Sigmoid colon (tissue), 4 donors: ENCODE measurements around the gene CFAP54.
A peak's percentile ranks its signal among the peaks of the same experiment; 100 is the strongest.

Experiments used
- EP300 ChIP-seq, 4 donors: sonication (generic); formaldehyde crosslinking; IDR thresholded peaks; one replicate each; pipeline ENCODE4 v1.6.1; 2017; ENCODE audit warnings: antibody characterized with exemption in 4 of 4
- POLR2A ChIP-seq, 2 donors: fragments of 450-650 bp; IDR thresholded peaks; one replicate each; pipeline ENCODE4 v1.6.1; 2016; ENCODE audit warnings: antibody characterized with exemption in 2 of 2, mild to moderate bottlenecking in 2 of 2, moderate library complexity in 2 of 2
- POLR2AphosphoS5 ChIP-seq, 4 donors: sonication (generic); formaldehyde crosslinking; IDR thresholded peaks; one replicate each; pipeline ENCODE4 v1.6.1; 2017; ENCODE audit warnings: antibody characterized with exemption in 4 of 4
- TF ChIP-seq, protein P1 (sequence below), 4 experiments: fragments of 450-650 bp in 3 of 4; fragments of 200-600 bp in 1 of 4; IDR thresholded peaks; one replicate each; pipeline ENCODE4 v1.5.1; 2016 to 2019; ENCODE audit warnings: antibody characterized with exemption in 4 of 4, mild to moderate bottlenecking in 3 of 4, moderate library complexity in 2 of 4

DNA sequence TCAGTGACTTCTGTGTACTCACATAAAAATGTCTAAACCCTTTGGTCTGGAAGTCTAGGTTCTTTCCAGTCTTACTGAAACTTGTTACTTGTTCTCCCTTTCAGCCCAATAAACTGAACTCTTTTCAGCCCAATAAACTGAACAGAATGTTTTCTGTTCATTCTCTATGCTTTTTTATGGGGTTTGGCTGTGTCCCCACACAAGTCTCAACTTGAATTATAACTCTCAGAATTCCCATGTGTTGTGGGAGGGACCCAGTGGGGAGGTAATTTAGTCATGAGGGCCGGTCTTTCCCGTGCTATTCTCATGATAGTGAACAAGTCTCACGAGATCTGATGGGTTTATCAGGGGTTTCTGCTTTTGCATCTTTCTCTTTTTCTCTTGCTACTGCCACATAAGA lies 402.7 kb downstream of the CFAP54 start:
- TF ChIP-seq, protein P1, sequence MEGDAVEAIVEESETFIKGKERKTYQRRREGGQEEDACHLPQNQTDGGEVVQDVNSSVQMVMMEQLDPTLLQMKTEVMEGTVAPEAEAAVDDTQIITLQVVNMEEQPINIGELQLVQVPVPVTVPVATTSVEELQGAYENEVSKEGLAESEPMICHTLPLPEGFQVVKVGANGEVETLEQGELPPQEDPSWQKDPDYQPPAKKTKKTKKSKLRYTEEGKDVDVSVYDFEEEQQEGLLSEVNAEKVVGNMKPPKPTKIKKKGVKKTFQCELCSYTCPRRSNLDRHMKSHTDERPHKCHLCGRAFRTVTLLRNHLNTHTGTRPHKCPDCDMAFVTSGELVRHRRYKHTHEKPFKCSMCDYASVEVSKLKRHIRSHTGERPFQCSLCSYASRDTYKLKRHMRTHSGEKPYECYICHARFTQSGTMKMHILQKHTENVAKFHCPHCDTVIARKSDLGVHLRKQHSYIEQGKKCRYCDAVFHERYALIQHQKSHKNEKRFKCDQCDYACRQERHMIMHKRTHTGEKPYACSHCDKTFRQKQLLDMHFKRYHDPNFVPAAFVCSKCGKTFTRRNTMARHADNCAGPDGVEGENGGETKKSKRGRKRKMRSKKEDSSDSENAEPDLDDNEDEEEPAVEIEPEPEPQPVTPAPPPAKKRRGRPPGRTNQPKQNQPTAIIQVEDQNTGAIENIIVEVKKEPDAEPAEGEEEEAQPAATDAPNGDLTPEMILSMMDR (IDR thresholded peaks at IDR 0.05): no peak
- TF ChIP-seq POLR2A (IDR thresholded peaks at IDR 0.05) (no peak), EP300 (IDR thresholded peaks at IDR 0.05) (peak in 2 of 4 donors; percentile 16 to 69), POLR2AphosphoS5 (IDR thresholded peaks at IDR 0.05) (peak; percentile 24 to 77 (median 70))
